Neural progenitor cell (in vitro differentiated cells): ENCODE measurements around the gene DMPK. TPM values are rescaled to one million over a fixed set of nuclear protein-coding genes. Genes with fewer than 3 reads are reported as not detected.

Source experiments
- DNase-seq: peaks from one replicate; pipeline ENCODE4 v3.0.0-alpha.2; 2016; ENCODE audit warnings: low spot score
- H2AFZ ChIP-seq: fragments of 200-600 bp; sonication (generic); replicated peaks from 2 replicates; pipeline ENCODE4 v1.6.1; 2016; ENCODE audit warnings: antibody characterized with exemption
- H3F3A ChIP-seq: fragments of 200-600 bp; sonication (generic); 2 replicates; pipeline ENCODE4 v1.6.1; 2016; ENCODE audit warnings: antibody characterized with exemption, low read depth
- H3K27ac ChIP-seq: fragments of 200-600 bp; sonication (generic); 2 replicates; pipeline ENCODE4 v1.5.1; 2016; ENCODE audit warnings: mild to moderate bottlenecking
- H3K27me3 ChIP-seq: fragments of 200-600 bp; sonication (generic); 2 replicates; pipeline ENCODE4 v1.6.1; 2016; ENCODE audit warnings: mild to moderate bottlenecking, moderate library complexity
- H3K36me3 ChIP-seq: fragments of 200-600 bp; sonication (generic); 2 replicates; pipeline ENCODE4 v1.5.1; 2016
- H3K4me1 ChIP-seq: fragments of 200-600 bp; sonication (generic); 2 replicates; pipeline ENCODE4 v1.6.1; 2016; ENCODE audit warnings: mixed run types
- H3K4me2 ChIP-seq: fragments of 200-600 bp; sonication (generic); 2 replicates; pipeline ENCODE4 v1.6.1; 2016
- H3K4me3 ChIP-seq: fragments of 200-600 bp; sonication (generic); 2 replicates; pipeline ENCODE4 v1.5.1; 2016
- H3K79me2 ChIP-seq: fragments of 200-600 bp; sonication (generic); 2 replicates; pipeline ENCODE4 v1.6.1; 2016; ENCODE audit warnings: low read depth
- H3K9ac ChIP-seq: fragments of 200-600 bp; sonication (generic); 2 replicates; pipeline ENCODE4 v1.6.1; 2016
- H3K9me3 ChIP-seq: fragments of 200-600 bp; sonication (generic); 2 replicates; pipeline ENCODE4 v1.5.1; 2016; ENCODE audit warnings: low read depth
- H4K20me1 ChIP-seq: fragments of 200-600 bp; sonication (generic); 2 replicates; pipeline ENCODE4 v1.6.1; 2016; ENCODE audit warnings: low read depth
- H3K27ac Mint-ChIP-seq: 3 replicates; pipeline ENCODE4 v1.8.0; 2021; ENCODE audit warnings: mixed read lengths
- H3K27me3 Mint-ChIP-seq: 2 replicates; pipeline ENCODE4 v1.8.0; 2022; ENCODE audit warnings: low read depth, mild to moderate bottlenecking, inconsistent platforms, moderate library complexity, mixed read lengths; ENCODE audit not compliant: insufficient read depth
- H3K36me3 Mint-ChIP-seq: 3 replicates; pipeline ENCODE4 v1.8.0; 2021; ENCODE audit warnings: mixed read lengths
- H3K4me1 Mint-ChIP-seq: 3 replicates; pipeline ENCODE4 v1.8.0; 2021; ENCODE audit warnings: mixed read lengths
- H3K4me3 Mint-ChIP-seq: 3 replicates; pipeline ENCODE4 v1.8.0; 2021; ENCODE audit warnings: mild to moderate bottlenecking, moderate library complexity, mixed read lengths
- H3K9me3 Mint-ChIP-seq: 3 replicates; pipeline ENCODE4 v1.8.0; 2020; ENCODE audit warnings: mixed read lengths
- EZH2 ChIP-seq: fragments of 200-600 bp; sonication (generic); IDR thresholded peaks from 2 replicates; pipeline ENCODE4 v1.6.1; 2017; ENCODE audit warnings: antibody characterized with exemption, mild to moderate bottlenecking, moderate library complexity
- EZH2phosphoT487 ChIP-seq: fragments of 200-600 bp; sonication (generic); IDR thresholded peaks from 2 replicates; pipeline ENCODE4 v1.6.1; 2017; ENCODE audit warnings: antibody characterized with exemption
- total RNA-seq: library from RNA; depleted of rRNA; stranded (reverse); fragments of >200 nt; gene quantifications from 2 replicates; pipeline ENCODE4 v1.2.3, GENCODE V29; 2015; ENCODE audit warnings: low replicate concordance
- TF ChIP-seq, protein P1 (sequence below): fragments of 200-600 bp; sonication (generic); IDR thresholded peaks from 2 replicates; pipeline ENCODE4 v1.5.1; 2017; ENCODE audit warnings: antibody characterized with exemption, mild to moderate bottlenecking

DMPK gene
- total RNA-seq, 1 donor from 2014 or later: 5.5 TPM

- peaks cover 7% of the 10 kb centered on the region for H3F3A ChIP-seq
- H3K36me3 ChIP-seq: no peaks in the 10 kb centered on the region
- Mint-ChIP-seq H3K4me1 (no peaks in the 10 kb centered on the region), H3K4me3 (no peak overlapping the region), H3K36me3 (no peaks in the 10 kb centered on the region), H3K27ac (no peak overlapping the region), H3K9me3 (no peaks in the 10 kb centered on the region), H3K27me3 (peaks cover 2% of the 10 kb centered on the region)
- no peaks in the 10 kb centered on the region for H4K20me1 ChIP-seq
- H2AFZ ChIP-seq: peak overlapping the region; percentile 69
- H3K79me2 ChIP-seq: no peaks in the 10 kb centered on the region
- no peak overlapping the region for H3K4me2 ChIP-seq
- no peaks in the 10 kb centered on the region for H3K9me3 ChIP-seq
- H3K4me1 ChIP-seq: peaks cover 5% of the 10 kb centered on the region
- H3K27ac ChIP-seq: no peak overlapping the region
- DNase-seq: no peak
- H3K27me3 ChIP-seq: no peaks in the 10 kb centered on the region
- H3K9ac ChIP-seq: no peak overlapping the region
- no peak overlapping the region for H3K4me3 ChIP-seq
- TF ChIP-seq, protein P1, sequence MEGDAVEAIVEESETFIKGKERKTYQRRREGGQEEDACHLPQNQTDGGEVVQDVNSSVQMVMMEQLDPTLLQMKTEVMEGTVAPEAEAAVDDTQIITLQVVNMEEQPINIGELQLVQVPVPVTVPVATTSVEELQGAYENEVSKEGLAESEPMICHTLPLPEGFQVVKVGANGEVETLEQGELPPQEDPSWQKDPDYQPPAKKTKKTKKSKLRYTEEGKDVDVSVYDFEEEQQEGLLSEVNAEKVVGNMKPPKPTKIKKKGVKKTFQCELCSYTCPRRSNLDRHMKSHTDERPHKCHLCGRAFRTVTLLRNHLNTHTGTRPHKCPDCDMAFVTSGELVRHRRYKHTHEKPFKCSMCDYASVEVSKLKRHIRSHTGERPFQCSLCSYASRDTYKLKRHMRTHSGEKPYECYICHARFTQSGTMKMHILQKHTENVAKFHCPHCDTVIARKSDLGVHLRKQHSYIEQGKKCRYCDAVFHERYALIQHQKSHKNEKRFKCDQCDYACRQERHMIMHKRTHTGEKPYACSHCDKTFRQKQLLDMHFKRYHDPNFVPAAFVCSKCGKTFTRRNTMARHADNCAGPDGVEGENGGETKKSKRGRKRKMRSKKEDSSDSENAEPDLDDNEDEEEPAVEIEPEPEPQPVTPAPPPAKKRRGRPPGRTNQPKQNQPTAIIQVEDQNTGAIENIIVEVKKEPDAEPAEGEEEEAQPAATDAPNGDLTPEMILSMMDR: no peak
- no peak for TF ChIP-seq EZH2phosphoT487
- no peak for TF ChIP-seq EZH2
These were observed 36.7 kb downstream of the DMPK start for GRCh38 chr19:45745606-45746005.

DNA sequence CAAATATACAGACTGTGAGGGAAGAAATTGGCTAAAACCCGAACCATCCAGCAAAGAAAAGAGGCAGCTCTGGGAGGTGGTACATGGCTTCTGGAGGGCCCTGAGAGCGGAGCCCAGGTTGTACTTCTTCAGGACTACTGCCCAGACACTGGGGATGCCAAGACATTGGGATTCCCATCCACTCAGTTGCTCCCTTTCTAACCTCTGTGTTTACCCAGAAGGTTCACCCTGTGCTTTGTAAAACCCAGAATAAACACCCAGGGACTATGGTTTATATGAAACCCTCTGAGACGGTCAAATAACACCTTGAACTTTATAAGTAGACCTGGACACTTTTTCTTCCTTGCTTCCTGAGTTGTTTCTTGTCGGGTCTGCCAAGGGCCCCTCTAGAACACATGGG is 39.3 kb downstream of the DMPK start:
- H3K4me2 ChIP-seq: no peak overlapping the region
- no peaks in the 10 kb centered on the region for H3K36me3 ChIP-seq
- H3K9ac ChIP-seq: no peak overlapping the region
- H3K4me3 ChIP-seq: no peak overlapping the region
- no peak for TF ChIP-seq EZH2phosphoT487
- TF ChIP-seq, protein P1: no peak
- no peak for TF ChIP-seq EZH2
- H2AFZ ChIP-seq: no peak overlapping the region
- Mint-ChIP-seq H3K27me3 (no peaks in the 10 kb centered on the region), H3K36me3 (no peaks in the 10 kb centered on the region), H3K4me3 (no peak overlapping the region), H3K4me1 (peaks cover 3% of the 10 kb centered on the region), H3K9me3 (no peaks in the 10 kb centered on the region), H3K27ac (no peak overlapping the region)
- no peak overlapping the region for H3K27ac ChIP-seq
- peaks cover 5% of the 10 kb centered on the region for H3K4me1 ChIP-seq
- H3K9me3 ChIP-seq: no peaks in the 10 kb centered on the region
- no peaks in the 10 kb centered on the region for H4K20me1 ChIP-seq
- H3F3A ChIP-seq: peaks cover 7% of the 10 kb centered on the region
- DNase-seq: no peak
- H3K27me3 ChIP-seq: no peaks in the 10 kb centered on the region
- no peaks in the 10 kb centered on the region for H3K79me2 ChIP-seq

DNA sequence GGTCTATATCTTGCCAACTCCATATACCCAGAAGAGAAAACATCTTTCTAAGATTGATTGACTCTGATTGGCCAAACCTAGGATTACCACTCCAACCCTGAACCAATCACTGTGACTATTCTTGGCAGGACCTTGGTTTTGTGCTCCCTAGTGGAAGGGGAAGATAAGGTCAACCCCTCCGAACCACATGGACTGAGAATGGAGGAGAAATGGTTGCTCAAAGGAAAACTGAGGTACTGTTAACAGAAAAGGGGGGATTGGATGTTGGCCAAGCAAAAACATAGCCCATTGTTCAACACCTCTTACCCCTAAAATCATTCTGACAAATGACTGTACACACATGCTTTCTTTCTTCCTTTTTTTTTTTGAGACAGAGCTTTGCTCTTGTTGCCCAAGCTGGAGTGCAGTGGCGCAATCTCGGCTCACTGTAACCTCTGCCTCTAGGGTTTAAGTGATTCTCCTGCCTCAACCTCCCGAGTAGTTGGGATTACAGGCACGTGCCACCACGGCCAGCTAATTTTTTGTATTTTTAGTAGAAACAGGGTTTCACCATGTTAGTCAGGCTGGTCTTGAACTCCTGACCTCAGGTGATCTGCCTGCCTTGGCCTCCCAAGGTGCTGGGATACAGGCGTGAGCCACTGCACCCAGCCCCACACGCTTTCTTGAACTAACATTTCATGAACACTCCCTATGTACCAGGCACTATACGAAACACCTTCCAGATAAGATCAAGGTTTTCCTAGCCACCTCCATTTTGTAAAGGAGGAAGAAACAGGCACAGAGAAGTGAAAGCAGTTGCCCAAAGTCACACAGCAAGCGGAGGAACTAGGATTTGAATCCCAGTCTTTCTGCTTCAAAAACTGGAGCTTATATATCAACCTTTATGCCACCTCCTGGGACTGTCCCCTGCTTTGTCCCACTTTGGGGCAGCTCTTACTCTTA is 42.5 kb downstream of the DMPK start:
- no peak for DNase-seq
- Mint-ChIP-seq H3K4me1 (peaks cover 4% of the 10 kb centered on the region), H3K27me3 (no peaks in the 10 kb centered on the region), H3K4me3 (no peak overlapping the region), H3K36me3 (no peaks in the 10 kb centered on the region), H3K9me3 (no peaks in the 10 kb centered on the region), H3K27ac (no peak overlapping the region)
- no peak for TF ChIP-seq EZH2
- TF ChIP-seq, protein P1: no peak
- no peak for TF ChIP-seq EZH2phosphoT487
- Histone ChIP-seq H3K27ac (no peak overlapping the region), H3K9ac (no peak overlapping the region), H3F3A (no peaks in the 10 kb centered on the region), H3K27me3 (no peaks in the 10 kb centered on the region), H3K36me3 (no peaks in the 10 kb centered on the region), H3K79me2 (no peaks in the 10 kb centered on the region), H2AFZ (no peak overlapping the region), H3K4me2 (no peak overlapping the region), H4K20me1 (no peaks in the 10 kb centered on the region), H3K4me1 (no peaks in the 10 kb centered on the region), H3K4me3 (no peak overlapping the region), H3K9me3 (no peaks in the 10 kb centered on the region)
